Measurements from ENCODE around the gene ZNF468.
A peak's percentile ranks its signal among the peaks of the same experiment; 100 is the strongest.
"Not testable (repeated sequence)": the region's sequence is repeated elsewhere in the genome, so short reads cannot be mapped to it uniquely, and the experiment has no call there.

ZNF468 gene

DNA sequence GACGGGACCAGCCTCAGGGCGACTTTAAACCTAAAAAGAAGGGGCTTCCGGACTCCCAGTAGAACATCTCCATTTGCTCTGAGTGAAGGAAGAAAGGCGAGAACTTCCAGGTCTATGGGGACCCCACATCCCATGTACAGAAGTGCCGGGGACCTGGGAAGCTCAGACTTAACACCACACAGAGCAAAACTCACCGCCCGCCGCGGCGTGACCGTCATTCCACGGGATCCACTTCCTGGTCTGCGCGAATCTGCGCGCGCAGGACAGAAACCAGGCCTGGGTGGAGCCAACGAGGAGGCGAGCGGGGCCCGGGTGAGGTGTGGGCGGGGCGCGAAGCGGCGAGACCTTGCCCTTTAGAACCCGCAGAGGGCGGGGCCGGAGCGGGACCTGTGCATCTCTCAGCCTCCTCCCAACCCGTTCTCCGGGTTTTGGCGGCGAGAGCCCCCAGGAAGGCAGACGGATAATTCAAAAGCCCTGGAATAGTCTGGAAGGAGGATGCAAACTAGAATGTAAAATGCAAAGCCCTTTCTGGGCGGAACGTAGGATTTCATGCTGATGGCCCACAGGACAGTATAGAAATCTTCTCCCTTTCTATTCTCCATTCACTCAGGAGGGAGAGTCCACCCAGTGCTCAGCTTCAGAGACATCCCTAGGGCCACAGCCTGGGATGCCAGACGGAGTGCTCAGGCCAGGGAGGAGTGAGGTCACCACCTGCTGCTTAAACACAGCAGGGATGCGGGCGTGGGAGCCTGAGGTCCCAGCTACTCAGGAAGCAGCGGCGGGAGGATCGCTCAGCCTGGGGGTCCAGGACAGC lies at the start of gene ZNF468:
Gene ZNF468 (minus strand): TSS at position 242 of the 814 bp plus-strand sequence. CDS start 3,347 bp downstream, outside the sequence.
- not testable (repeated sequence) for DNase-seq

DNA sequence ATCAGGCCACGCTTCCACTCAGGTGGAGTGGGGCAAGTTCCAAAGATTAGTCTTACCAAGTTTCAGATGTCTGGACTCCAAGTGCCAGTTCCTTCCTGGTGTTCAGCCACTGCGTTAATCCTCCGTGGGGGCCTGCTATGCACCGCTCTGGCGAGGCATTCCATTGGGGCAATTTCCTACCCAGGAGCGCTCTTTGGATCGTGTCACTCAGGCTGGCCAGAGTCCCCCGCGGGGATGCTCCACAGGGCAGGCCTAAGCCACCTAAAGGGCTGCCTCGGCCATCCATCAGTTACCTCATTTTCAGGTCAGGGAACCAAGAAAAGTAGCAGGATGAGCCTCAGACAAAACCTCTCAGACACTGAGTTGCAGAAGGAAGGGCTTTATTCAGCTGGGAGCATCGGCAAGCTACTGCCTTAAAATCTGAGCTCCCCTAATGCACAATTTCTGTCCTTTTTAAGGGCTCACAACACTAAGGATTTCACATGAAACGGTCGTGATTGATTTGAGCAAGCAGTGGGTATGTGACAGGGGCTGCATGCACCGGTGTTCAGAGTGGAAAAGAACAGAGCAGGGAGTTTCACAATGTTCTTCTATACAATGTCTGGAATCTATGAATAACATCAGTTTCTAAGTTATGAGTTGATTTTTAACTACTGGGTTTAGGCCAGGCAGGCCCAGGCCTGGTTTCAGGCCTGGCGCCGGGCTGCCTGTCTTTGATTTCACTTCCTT lies 46.8 kb upstream of the ZNF468 start:
- DNase-seq: not testable (repeated sequence)

DNA sequence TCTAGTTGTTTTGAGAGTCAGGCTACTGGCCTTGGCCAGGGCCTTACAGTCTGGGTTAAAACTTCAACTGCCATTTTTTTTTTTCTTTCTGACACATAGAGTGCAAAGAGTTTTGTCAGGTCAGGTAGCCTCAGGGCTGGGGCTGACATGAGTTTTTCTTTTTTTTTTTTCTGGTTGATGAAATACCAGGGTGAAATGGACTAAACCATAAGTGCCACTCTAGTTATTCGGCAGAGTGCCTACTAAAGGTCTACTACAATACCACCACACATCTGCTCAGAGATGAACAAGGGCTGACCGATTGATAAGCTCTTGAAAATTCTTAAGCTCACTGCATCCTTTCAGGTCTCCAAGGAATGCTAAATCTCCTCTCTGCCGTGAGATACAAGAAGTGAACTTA lies 44.4 kb upstream of the ZNF468 start:
- no peak for DNase-seq

DNA sequence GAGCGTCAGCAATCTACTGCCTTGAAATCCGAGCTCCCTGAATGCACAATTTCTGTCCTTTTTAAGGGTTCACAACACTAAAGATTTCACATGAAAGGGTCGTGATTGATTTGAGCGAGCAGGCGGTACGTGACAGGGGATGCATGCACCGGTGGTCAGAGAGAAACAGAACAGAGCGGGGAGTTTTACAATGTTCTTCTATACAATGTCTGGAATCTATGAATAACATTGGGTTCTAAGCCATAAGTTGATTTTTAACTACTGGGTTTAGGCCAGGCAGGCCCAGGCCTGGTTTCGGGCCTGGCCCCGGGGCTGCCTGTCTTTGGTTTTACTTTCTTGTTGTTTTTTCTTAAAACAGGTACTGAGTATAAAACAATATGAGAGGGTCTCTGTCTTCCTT lies 41.2 kb upstream of the ZNF468 start:
- DNase-seq: not testable (repeated sequence)

DNA sequence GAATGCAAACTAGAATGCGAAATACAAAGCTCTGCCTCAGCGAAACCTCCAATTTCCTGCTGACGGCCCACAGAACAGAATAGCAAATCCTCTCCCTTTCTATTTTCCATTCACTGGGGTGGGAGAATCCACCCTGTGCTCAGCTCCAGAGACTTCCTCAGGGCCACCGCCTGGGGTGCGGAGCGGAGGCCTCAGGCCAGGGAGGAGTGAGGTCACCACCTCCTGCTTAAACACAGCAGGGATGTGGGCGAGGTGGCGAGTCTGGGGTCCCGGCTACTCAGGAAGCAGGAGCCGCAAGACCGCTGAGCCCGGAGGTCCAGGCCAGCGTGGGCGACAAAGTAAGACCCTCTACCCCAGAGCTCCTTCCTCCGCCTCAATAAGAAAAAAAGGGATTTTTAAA lies 40.7 kb upstream of the ZNF468 start:
- no peak for DNase-seq

DNA sequence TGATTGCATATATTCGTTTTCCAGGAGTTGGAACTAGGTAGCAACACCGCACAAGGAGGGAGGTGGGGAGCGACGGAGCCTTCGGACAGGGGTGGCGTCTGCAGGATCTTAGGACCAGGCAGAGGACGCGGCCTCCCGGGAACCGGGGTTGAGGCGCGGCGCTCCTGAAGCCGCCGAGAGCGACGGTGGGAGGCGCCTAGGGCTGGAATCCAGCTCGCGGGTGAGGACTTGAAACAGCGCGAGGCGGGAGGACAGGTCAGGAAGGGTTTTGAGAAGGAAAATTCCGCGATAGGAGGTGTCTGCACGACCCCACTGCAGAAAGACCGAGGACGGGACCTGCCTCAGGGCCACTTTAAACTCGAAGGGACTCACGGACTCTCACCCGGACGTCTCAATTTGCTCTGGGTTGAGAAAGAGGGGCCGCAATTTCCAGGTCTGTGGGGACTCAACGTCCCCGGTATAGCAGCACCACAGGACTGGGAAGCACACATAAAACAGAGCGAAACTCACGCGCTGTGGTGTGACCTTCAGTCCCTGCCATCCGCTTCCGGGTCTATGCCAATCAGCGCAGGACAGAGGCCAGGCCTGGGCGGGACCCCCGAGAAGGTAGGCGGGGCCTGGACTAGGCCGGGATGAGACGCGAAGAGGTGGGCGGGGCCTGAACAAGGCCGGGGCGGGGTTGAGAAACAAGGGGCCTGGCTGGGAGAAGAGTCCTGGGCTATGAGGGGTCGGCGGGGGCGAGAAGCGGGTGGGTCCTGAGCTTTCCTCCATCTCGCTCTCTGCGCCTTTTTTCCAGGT lies 39.9 kb upstream of the ZNF468 start, which contains the start of gene ZNF320:
Gene ZNF320 (minus strand): TSS at position 498 of the 798 bp plus-strand sequence. CDS start 7,380 bp downstream, outside the sequence.
- DNase-seq: peak; percentile 80

DNA sequence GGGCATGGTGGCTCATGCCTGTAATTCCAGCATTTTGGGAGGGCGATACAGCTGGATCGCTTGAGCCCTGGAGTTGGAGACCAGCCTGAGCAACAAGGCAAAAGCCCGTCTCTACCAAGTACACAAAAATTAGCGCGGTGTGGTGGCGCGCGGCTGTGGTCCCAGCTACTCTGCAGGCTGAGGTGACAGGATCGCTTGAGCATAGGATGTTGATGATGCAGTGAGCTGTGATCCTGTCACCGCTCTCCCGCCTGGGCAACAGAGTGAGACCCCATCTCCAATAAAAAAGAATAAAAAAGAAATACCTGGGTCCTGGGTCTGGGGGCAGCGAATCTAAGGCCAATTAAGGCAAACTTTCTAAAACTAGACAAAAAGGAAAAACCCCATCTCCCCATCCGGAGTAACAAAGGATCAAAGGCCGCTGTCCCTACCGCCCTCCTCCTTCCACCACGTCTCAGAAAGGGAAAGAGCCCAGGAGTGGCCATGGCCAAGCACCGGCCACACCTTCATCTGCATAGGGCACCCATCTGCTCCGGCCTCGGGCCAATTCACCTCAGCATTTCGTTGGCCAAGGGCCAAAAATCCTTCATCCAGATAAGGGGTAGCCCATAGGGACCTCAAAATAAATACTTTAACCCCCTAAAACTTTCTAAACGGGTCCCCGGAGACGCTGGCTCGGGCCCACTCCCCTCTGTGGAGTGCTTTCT lies 39.2 kb upstream of the ZNF468 start:
- no peak for DNase-seq

DNA sequence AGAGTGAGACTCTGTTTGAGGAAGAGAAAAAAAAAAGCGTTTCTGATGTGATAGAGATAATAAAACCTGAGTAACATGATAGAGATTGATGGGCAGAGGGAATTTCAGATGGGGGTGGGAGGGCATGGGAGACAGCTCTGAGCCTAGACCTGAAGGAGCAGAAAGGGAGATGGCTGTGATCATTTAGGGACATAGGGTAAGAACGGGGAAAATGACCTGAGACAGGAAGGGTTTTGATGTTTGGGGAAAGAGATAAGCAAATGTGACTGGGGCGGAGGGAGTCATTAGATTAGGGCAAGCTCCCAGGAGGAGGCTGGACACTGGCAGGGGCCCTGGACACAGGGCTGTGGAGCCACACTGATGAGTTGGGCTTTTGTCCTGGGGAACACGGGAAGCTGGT lies 33.9 kb upstream of the ZNF468 start:
- no peak for DNase-seq

DNA sequence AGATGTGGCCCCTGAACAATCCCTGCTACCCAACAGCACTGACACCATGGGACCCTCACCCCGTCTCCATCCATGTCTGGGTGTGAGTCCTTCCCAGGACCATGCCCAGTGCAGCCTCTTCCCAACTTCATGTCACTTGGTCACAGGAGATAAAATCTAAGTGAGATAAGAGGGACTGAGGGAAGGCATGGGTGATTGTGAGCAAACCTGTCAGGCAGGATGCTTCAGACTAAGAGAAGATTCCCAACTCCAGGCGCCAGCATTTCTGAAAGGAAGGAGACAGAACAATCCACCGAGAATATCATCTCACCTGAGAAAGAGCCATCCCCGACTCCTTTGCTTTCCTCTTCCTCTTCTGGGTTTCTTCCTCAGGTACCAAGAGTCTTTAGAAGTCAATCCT lies 32.5 kb upstream of the ZNF468 start:
- no peak for DNase-seq

DNA sequence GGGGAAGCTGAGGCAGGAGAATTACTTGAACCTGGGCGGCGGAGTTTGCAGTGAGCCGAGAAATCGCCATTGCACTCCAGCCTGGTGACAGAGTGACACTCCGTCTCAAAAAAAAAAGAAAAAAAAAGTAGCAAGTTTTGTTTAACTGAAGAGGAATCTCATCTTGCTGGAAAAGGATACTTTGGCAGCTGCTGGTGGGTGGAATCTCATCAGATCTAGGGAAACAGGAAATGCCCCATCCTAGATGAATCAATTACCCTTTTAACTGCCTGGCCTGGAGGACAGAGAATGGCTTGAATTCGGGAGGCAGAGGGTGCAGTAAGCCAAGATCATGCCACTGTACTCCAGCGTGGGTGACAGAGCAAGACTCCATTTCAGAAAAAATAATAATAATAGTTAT lies 31.7 kb upstream of the ZNF468 start:
- DNase-seq: no peak

DNA sequence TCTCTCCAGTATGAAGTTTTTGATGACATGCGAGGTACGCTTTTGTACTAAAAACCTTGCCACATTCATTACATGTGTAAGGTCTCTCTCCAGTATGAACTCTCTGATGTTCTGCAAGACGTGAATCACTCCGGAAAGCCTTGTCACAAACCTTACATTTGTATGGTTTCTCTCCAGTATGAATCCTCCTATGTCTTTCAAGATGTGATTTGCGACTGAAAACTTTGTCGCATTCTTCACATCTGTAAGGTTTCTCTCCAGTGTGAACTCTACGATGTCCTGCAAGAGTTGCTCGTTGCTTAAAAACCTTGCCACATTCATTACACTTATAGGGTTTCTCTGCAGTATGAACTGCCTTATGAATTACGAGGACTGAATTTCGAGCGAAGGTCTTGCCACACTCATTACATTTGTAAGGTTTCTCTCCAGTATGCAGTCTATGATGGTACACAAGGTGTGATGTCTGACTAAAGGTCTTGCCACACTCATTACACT lies 23.5 kb upstream of the ZNF468 start:
- no peak for DNase-seq

DNA sequence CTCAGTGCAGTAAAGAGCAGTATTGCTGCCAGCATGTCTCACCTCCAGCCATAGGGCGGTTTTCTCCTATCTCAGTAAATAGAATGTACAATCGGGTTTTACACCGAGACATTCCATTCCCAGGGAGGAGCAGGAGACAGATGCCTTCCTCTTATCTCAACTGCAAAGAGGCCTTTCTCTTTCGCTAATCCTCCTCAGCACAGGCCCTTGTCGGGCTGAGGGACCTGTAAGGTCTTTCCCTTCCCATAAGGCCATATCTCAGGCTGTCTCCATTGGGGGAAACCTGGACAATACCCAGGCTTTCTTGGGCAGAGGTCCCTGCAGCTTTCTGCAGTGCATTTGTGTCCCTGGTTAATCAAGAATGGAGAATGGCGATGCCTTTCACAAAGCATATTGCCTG lies 15.6 kb upstream of the ZNF468 start:
- not testable (repeated sequence) for DNase-seq

DNA sequence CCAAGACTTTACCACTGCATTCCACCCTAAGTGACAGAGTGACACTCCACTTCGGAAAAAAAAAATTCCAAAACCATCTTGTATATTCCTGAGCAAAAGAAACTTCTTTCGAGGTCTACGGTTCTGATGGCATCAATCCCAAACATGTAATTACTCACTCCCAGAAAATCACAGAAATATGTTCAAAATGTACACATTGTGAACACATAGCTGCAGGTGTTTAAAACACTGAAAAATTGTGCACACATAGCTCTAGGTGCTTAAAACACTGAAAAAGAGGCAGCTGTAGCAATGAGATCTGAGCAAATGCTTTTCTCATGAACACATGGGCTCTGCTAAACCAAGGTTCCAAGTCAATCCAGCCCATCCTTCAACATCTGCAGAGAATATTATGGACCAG lies 14.0 kb upstream of the ZNF468 start:
- no peak for DNase-seq

DNA sequence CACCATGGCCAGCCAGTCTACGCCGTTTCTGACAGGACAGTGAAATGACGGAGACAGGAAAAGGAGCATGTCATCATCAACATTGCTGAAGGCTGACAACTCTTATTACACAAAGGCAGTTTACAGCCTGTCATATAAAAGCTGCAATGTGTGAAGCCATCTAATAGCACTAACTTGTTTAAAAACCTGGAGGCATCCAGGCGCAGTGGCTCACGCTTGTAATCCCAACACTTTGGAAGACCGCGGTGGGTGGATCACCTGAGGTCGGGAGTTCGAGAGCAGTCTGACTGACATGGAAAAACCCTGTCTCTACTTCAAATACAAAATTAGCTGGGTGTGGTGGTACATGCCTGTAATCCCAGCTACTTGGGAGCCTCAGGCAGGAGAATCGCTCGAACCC lies 10.6 kb upstream of the ZNF468 start:
- DNase-seq: not testable (repeated sequence)

DNA sequence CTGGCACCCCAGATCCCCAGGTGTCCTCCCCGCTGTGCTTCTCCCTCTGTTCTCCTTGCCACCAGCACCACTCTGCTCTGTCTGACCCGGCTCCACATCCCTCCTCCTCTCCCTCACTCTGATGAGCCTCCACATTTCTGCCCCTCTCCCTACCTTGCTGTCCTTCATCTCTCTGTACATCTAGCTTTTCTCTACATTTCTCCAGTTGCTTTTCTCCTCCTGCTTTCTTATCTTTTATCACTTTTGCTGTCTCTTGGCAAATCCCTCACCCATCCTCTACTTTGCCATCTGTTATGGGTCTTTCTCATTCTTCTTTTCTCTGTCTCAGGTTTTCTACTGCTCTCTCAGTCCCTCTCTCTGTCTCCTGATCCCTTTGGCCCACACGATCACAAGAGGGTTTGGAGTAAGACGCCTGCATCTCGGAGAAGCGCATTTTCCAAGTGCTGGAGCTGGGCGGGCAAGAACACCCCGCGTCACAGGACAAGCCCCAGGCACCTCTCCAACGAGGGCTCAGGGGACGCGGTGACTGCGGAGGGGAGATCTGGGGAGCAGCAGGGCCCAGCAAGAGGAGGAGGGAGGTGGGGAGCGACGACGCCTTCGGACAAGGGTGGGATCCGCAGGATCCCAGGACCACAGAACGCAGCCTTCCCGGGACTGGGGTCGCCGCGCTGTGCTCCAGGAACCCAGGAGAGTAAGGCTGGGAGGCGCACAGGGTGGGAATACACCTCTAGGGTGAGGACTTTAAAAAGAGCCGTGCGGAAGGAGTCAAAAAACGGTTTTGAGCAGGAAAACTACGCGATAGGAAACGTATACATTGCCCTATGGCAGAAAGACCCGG lies 660 bp downstream of the ZNF468 start:
- DNase-seq: not testable (repeated sequence)

DNA sequence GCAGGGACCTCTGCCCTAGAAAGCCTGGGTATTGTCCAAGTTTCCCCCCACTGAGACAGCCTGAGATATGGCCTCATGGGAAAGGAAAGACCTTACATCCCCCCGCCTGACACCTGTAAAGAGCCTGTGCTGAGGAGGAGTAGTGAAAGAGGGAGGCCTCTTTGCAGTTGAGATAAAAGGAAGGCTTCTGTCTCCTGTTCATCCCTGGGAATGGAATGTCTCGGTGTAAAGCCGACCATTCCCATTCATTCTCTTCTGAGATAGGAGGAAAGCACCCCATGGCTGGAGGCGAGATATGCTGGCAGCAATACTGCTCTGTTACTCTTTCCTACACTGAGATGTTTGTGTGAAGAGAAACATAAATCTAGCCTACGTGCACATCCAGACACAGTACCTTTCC lies 10.1 kb downstream of the ZNF468 start:
- DNase-seq: not testable (repeated sequence)

DNA sequence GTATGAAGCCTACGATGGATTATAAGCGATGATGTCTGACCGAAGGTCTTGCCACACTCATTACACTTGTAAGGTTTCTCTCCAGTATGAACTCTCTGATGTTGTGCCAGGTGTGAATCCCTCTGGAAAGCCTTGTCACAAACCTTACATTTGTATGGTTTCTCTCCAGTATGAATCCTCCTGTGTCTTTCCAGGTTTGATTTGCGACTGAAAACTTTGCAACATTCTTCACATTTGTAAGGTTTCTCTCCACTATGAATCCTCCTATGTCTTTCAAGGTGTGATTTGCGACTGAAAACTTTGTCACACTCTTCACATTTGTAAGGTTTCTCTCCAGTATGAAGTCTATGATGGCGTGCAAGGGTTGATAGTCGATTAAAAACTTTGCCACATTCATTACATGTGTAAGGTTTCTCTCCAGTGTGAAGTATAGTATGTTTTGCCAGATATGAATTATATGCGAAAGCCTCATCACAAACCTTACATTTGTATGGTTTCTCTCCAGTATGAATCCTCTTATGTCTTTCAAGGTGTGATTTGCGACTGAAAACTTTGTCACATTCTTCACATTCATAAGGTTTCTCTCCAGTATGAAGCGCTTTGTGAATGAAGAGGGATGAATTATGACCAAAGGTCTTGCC lies 16.5 kb downstream of the ZNF468 start:
- not testable (repeated sequence) for DNase-seq

DNA sequence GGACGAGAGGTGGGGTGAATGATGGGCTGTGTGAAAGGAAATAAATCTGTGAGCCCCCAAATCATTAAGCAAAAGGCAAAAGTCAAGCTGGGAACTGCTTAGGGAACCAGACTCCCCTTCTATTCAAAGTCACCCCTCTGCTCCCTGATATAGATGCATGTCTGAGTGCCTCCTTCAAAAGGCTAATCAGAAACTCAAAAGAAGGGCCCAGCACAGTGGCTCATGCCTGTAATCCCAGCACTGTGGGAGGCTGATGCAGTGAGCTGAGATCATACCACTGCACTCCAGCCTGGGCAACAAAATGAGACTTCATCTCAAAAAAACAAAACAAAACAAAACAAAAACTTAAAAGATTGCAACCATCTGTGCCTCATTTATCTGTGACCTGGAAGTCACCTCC lies 23.1 kb downstream of the ZNF468 start:
- DNase-seq: not testable (repeated sequence)

DNA sequence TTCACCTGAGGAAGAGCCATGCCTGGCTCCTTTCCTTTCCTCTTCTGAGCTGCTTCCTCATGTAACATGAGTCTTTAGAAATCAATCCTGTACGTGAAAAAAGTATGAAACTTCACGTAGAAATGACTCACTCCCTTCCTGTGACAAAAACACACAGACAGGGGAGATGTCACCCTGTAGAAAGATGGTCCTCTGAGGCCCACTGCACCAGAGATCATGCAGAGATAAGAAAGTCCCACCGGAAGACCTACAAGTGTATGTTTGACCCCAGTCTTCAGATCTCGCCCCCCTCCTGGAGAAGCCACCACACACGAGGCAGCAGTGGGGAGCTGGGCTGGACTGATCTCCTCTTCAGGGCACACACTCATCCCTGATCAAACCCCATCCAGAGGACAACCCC lies 23.9 kb downstream of the ZNF468 start:
- DNase-seq: not testable (repeated sequence)

DNA sequence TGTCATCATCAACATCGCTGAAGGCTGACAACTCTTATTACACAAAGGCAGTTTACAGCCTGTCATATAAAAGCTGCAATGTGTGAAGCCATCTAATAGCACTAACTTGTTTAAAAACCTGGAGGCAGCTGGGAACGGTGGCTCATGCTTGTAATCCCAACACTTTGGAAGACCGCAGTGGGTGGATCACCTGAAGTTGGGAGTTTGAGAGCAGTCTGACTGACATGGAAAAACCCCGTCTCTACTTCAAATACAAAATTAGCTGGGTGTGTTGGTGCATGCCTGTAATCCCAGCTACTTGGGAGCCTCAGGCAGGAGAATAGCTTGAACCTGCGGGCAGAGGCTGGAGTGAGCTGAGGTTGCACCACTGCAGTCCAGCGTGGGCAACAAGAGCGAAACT lies 27.6 kb downstream of the ZNF468 start:
- not testable (repeated sequence) for DNase-seq

DNA sequence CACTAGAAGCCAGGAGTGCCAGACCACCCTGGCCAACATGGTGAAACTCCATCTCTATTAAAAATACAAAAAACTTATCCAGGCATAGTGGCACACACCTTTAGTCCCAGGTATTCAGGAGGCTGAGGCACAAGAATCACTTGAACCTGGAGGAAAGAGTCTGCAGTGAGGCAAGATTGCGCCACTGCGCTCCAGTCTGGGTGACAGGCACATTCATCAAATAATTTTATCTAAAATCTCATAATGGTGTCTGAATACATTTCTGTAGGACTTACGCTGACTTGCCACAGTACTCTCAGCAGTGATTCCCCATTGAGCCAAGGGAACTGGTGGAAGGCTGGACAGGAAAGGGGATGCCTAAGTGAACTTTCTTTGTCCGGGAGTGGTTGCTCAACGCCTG lies 31.7 kb downstream of the ZNF468 start:
- DNase-seq: no peak
